ENCODE data around the gene PGM5.
"Not testable (repeated sequence)": the region's sequence is repeated elsewhere in the genome, so short reads cannot be mapped to it uniquely, and the experiment has no call there.

The PGM5 gene

GRCh38 chr9:68356380-68357118 is at the start of gene PGM5:
Gene PGM5 (plus strand): TSS chr9:68356611. CDS start chr9:68357128, 517 bp downstream.
- not testable (repeated sequence) for DNase-seq

DNA sequence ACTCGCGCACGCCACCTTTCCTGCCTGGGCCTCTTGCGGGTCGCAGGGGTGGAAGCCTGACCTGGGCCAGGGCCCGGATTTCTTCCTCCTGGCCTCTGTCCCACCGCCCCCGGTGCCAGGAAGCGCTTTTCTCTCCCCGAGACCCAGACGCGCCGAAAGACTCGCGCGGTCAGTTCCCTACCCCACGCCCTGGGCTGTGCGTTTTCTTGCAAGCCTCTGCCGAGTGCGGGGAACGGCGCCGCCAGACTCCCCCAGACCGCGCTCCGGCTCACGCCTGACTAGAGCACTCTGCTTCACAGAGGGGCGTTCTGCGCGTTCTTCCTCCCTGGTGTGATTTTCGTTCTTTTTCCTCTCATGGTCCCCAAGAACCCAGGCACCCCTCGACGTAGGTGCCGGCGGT is 49.3 kb upstream of the PGM5 start:
- DNase-seq: not testable (repeated sequence)

DNA sequence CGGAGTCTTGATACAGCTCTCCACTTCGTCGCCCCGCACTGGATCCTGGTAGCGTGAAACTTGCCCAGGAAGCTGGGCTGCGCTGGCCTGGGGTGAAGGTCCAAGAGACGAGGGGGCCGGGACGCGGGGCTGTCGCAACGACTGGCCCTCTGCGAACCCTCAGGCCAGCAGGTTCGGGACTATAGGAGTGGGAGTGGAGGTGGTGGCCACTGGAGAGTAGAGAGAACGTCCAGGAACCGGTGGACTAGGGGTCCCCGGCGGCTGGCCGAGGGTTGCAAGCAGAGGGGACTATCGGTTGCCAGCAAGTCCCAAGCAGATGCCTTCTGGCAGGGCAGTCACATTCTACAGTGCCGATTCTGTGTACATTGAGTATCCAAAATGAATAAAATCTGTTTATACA is 48.8 kb upstream of the PGM5 start:
- not testable (repeated sequence) for DNase-seq

DNA sequence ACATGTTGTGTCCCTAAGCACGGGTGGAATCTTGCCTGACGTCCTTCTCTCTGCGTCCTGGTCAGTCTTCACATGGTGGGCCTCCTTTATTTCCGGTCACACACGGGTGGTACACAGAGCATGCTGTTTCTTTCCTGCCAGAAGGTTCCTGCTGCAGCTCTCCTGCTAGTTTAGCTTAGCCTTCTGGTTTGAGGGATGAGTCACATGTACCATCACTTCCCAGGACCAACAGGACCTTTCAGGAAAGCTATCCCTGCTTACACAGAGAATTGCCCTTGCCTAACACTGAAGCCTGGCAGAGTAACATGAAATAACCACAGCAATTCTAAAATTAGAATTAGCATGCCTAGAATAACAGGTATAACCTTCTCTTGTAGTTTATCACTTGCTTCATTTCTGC is 45.2 kb upstream of the PGM5 start:
- DNase-seq: not testable (repeated sequence)

DNA sequence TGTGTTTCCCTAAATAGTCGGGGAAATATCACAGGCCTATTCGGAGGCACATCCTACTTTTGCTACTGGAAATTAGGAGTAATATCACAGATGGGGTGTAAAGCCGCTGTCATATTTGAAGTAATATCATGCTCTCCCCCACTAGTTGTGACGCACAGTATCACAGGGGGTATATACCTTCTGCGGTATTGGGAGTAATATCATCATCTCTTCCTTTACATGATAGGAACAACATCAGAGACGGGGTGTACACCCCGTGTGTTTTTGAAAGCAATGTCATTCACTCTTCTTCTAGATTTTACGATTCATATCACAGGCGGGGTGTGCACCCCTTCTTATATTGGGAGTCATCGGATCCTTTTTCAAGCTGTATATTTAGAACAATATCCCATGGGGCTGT is 38.2 kb upstream of the PGM5 start:
- not testable (repeated sequence) for DNase-seq

DNA sequence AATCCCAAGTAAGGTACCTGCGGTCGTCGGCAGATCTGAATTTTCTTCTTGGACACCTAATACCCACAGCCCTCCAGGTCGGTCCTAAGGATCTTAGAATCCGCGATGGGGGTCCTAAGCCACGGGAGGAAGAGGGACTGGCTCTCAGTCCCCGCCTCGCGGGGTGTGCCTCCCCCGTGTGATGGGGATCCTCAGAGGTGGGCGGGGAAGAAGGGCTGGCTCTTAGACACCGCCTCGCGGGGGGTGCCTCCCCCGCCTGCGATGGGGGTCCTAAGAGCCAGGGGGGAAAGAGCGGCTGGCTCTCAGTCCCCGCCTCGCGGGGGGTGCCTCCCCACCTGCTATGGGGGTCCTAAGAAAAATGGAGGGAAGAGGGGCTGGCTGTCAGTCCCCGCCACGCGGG is 32.7 kb upstream of the PGM5 start:
- not testable (repeated sequence) for DNase-seq

DNA sequence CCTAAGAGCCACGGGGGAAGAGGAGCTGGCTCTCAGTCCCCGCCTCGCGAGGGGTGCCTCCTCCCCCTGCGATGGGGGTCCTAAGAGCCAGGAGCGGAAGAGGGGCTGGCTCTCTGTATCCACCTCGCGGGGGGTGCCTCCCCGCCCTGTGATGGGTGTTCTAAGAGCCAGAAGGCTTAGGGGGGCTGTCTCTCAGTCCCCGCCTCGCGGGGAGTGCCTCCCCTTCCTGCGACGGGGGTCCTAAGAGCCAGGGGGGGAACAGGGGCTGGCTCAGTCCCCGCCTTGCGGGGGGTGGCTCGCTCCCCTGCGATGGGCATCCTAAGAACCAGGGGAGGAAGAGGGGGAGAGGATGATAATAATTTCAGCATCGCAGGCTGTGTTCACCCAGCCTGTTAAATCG is 31.9 kb upstream of the PGM5 start:
- DNase-seq: not testable (repeated sequence)

DNA sequence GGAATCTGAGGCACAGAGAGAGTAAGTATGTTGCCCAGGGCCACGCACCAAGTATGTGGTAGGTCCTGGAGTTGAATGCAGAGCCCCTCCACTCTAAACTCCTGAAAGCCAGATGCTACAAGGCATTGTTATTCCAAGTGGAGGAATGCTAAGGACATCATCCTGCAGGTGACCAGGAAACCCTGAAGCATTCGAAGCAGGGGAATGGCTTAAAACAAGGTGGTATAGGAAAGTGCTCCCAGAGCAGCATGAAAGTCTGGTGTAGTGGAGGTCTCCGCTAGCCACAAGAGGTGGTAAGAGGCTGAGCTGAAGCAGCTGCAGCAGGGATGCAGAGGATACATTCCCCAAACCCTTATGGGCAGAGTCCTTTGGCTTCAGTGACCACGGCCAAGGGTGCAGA is 27.3 kb upstream of the PGM5 start:
- not testable (repeated sequence) for DNase-seq

- DNase-seq: not testable (repeated sequence)
Measured at GRCh38 chr9:68330531-68331173, 25.8 kb upstream of the PGM5 start.

DNA sequence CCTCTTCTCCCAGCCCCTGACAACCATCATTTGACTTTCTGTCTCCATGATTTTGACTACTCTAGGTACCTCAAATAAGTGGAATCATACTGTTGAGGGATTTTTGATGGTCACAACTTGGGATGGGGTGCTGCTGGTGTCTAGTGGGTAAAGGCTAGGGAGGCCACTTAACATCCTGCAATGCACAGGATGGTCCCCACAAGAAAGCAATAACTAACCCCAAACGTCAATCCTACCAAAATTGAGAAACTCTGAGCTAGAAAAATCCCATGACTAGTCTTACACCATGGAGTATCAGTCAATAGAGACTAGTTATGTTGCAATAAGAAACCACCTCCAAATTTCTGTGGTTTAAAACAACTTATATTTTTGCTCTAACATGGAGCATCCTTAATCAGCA is 24.3 kb upstream of the PGM5 start:
- DNase-seq: not testable (repeated sequence)

- not testable (repeated sequence) for DNase-seq
Measured at GRCh38 chr9:68335935-68336334, 20.5 kb upstream of the PGM5 start.

DNA sequence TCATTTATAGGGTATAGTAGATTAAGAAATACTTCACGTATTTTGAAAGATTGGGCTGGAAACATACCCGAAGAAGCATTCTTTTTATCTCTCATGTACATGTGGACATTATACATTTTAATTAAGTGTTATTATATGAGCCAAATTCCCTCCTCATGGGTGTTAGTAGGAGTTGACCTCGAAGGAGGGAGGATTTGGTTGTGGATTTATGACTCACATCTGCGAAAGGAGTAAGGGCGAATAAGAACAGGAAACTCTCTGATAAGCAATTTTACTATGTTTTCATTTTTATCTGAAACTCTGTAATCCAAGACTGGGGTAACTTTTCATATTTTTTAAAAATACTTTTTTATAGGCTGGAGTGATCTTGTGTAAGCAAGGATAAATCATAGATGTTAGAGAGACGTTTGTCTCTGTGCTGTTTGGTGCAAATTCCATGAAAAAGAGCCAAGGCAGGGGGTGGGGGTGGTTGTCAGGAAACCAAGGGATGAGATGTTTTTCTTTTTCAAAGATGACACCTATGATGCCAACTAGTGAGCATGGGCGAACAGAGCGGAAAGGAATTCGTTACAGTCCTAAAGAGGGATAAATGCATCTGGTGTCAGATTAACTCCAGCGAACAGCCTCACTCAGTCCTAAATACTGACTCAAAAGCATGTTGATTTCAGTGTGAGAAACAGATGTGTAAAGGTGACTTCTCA is 19.6 kb upstream of the PGM5 start:
- DNase-seq: not testable (repeated sequence)

DNA sequence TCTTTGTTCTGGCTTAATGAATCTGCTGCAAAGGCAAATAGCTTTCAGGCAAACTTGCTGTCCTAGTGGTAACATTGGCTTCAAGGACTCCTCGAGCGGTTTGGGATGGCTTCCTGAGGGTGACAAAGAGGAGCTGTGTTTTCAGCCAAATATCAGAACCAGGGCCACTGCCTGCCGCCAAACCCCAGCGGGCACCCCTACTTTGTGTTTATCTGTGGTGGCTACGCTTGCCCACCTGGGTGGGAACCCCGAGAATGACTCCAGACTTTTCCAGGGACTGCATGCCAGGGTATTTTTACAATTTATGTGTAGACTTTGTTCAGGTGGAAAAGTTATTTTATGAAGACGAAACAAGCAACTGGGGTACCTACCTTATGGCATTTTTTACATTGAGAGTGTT is 18.4 kb upstream of the PGM5 start:
- not testable (repeated sequence) for DNase-seq

- DNase-seq: not testable (repeated sequence)
Measured at GRCh38 chr9:68342265-68343025, 14.0 kb upstream of the PGM5 start.

DNA sequence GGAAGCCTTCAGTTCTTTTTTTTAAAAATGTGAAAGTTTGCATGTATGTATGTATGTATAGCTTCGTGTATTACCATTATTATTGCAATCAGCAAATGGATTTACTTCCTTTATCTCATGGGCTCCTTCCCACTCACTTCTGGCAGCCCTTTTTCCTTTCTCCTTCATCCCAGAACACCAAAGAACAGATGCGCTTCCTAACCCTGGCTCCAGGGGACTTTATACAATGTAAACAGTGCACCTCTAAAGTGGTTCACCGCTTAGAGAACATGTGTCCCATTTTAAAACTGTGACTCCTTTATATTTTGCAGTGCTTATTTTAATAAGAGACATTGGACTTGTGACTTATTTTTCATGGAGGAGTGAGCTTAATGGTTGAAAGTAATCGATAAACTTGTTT is 13.2 kb upstream of the PGM5 start:
- not testable (repeated sequence) for DNase-seq

DNA sequence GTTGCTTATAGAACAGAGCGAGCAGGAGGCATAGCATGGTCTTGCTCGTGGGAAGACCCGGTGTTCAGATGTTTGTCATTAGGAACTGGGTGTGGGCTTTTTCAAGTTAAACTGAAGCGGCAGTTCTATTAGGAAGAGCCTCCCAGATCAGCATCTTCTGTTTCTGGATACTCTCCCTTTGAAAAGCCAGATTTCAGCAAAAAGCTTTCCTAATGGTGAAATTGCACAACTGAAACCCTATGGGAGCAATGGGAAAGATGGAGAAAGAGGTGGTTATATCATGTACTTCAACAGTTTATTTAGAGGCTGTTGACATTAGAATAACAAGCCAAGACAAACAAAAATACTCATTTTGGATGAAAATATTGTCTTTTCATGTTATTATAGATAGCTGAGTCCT is 12.4 kb upstream of the PGM5 start:
- DNase-seq: not testable (repeated sequence)

DNA sequence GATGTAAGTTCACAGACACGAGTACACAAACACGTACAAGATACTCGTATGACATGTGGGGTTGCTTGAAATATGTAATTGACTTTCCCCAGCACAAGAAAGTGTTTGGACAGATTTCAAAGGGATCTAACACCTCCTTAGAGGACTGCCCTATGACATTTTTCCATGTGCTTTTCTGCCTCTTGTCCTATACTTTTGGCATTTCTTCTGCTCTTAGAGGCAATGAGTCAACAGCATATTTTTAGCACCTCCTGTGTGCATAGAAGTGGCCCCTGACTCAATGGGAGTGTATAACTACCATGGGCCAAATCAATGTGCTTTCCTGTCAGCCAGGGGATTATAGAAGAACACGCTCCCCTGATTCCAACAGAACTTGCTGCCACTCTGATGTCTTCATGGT is 4.7 kb upstream of the PGM5 start:
- DNase-seq: not testable (repeated sequence)

GRCh38 chr9:68355993-68356379 is 425 bp upstream of the PGM5 start:
- not testable (repeated sequence) for DNase-seq

DNA sequence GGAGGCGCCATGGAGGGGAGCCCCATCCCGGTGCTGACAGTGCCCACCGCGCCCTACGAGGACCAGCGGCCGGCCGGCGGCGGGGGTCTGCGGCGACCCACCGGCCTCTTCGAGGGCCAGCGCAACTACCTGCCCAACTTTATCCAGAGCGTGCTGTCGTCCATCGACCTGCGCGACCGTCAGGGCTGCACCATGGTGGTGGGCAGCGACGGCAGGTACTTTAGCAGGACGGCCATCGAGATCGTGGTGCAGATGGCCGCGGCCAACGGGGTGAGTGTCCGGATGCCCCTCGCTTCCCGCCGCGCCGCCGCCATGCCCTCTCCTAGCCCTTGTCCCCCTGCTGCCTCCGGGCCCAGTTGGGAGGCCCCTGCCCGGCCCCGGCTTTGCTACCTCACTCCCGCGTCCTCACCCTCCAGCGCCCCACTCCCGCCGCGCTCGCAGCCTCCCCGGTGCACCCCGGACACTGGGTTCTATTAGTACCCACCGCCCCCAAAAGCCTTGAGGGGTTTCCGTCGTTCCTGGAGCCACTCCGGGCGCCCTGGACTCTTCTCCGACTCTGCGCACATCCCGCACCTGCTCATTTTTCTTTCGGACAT is 806 bp downstream of the PGM5 start:
- not testable (repeated sequence) for DNase-seq

GRCh38 chr9:68366933-68367547 is 10.6 kb downstream of the PGM5 start:
- DNase-seq: not testable (repeated sequence)

DNA sequence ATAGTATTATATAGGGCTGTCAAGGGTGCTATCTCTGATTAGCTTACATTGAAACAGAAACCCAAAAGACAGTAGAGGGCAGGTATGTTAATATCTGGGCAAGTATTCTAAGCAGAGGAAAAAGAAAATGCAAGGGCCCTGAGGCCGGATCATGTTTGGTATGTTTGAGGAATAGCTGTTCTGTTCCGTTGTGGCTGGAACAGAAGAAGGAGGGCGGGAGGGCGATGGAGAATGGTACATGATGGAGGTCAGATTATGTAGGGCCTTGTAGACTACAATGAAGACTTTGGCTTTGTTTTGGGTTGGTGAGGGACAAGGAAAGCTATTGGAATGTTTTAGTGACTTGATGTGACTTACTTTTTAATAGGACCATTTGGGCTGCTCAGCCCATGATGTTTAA is 19.4 kb downstream of the PGM5 start:
- DNase-seq: not testable (repeated sequence)

- DNase-seq: not testable (repeated sequence)
Measured at GRCh38 chr9:68377723-68378122, 21.3 kb downstream of the PGM5 start.
